Calu3 (cell line): ENCODE data around the gene TBC1D23. TPM values are rescaled to one million over a fixed set of nuclear protein-coding genes. Genes with fewer than 3 reads are reported as not detected.

Source experiments
- BruUV-seq: library from RNA; stranded (reverse); fragments of 400-500 nt; replicated peaks from 2 replicates; lab custom pipeline; 2021; lab: Mats Ljungman, UMichigan
- CTCF ChIA-PET: fragments of 300-600 bp; sonication (Branson Sonifier 250); formaldehyde crosslinking; loops from one replicate; lab custom pipeline; 2022; ENCODE audit warnings: antibody characterized with exemption; lab: Charles Lee
- DNase-seq: peaks from one replicate; pipeline ENCODE4 v3.0.0; 2022
- H3K27ac Mint-ChIP-seq: one replicate; pipeline ENCODE4 v1.8.0; 2022; ENCODE audit warnings: mixed read lengths; ENCODE audit not compliant: unreplicated experiment
- H3K27me3 Mint-ChIP-seq: one replicate; pipeline ENCODE4 v1.8.0; 2022; ENCODE audit warnings: mixed read lengths; ENCODE audit not compliant: unreplicated experiment
- H3K36me3 Mint-ChIP-seq: one replicate; pipeline ENCODE4 v1.8.0; 2022; ENCODE audit warnings: mild to moderate bottlenecking, moderate library complexity, mixed read lengths; ENCODE audit not compliant: insufficient read depth, unreplicated experiment
- H3K4me1 Mint-ChIP-seq: one replicate; pipeline ENCODE4 v1.8.0; 2022; ENCODE audit warnings: mild to moderate bottlenecking, low read depth, mixed read lengths; ENCODE audit not compliant: unreplicated experiment
- H3K4me3 Mint-ChIP-seq: one replicate; pipeline ENCODE4 v1.8.0; 2022; ENCODE audit warnings: mild to moderate bottlenecking, low read depth, moderate library complexity, mixed read lengths; ENCODE audit not compliant: unreplicated experiment
- H3K9me3 Mint-ChIP-seq: one replicate; pipeline ENCODE4 v1.8.0; 2022; ENCODE audit warnings: low read depth, mixed read lengths; ENCODE audit not compliant: unreplicated experiment
- intact Hi-C: fragments of 100-400 bp; cut with micrococcal nuclease; formaldehyde crosslinking; loops from one replicate; pipeline ENCODE4 v1.10.0; 2022; ENCODE audit not compliant: unreplicated experiment
- total RNA-seq: library from RNA; stranded (reverse); gene quantifications from 2 replicates; pipeline ENCODE4 v1.2.3, GENCODE V29; 2022
- TF ChIP-seq, protein P1 (sequence below): fragments of 200-600 bp; IDR thresholded peaks from one replicate; pipeline ENCODE4 v1.8.0; 2022; ENCODE audit warnings: antibody characterized with exemption; ENCODE audit not compliant: unreplicated experiment

TBC1D23 gene
- total RNA-seq, 1 experiment from 2014 or later = 26.1 TPM

DNA sequence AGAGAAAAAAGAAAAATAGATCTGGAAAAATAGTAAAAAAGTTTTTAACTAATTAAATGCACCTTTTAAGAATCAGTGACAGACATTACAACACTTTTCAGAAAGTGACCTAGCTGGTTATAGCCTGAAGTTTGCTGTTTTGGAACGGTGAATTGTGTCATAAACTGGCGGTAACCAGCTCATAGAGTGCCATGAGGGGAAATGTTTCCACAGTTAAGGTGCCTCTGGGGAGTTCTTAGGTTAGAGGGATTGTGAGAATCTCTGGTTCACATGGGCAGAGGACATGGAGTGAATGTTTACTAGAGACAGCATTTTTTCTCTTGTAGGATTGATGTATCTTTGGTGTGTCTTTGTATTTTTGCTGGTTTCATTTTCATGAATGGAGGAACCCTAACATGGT is 2.8 kb downstream of the TBC1D23 start:
- Mint-ChIP-seq H3K9me3 (no peaks in the 10 kb centered on the region), H3K4me3 (no peak overlapping the region), H3K27ac (no peak overlapping the region), H3K4me1 (peaks cover 33% of the 10 kb centered on the region), H3K27me3 (no peaks in the 10 kb centered on the region), H3K36me3 (peaks cover 15% of the 10 kb centered on the region)
- BruUV-seq = no TSS peak
- intact Hi-C loops = no loop called here
- TF ChIP-seq, protein P1, sequence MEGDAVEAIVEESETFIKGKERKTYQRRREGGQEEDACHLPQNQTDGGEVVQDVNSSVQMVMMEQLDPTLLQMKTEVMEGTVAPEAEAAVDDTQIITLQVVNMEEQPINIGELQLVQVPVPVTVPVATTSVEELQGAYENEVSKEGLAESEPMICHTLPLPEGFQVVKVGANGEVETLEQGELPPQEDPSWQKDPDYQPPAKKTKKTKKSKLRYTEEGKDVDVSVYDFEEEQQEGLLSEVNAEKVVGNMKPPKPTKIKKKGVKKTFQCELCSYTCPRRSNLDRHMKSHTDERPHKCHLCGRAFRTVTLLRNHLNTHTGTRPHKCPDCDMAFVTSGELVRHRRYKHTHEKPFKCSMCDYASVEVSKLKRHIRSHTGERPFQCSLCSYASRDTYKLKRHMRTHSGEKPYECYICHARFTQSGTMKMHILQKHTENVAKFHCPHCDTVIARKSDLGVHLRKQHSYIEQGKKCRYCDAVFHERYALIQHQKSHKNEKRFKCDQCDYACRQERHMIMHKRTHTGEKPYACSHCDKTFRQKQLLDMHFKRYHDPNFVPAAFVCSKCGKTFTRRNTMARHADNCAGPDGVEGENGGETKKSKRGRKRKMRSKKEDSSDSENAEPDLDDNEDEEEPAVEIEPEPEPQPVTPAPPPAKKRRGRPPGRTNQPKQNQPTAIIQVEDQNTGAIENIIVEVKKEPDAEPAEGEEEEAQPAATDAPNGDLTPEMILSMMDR = no peak
- CTCF ChIA-PET = interaction anchor here (1.2 kb wide), 1 partner anchor 151 kb away, joined by 8 read pairs; no protein-coding TSS in a partner anchor
- DNase-seq = no peak

DNA sequence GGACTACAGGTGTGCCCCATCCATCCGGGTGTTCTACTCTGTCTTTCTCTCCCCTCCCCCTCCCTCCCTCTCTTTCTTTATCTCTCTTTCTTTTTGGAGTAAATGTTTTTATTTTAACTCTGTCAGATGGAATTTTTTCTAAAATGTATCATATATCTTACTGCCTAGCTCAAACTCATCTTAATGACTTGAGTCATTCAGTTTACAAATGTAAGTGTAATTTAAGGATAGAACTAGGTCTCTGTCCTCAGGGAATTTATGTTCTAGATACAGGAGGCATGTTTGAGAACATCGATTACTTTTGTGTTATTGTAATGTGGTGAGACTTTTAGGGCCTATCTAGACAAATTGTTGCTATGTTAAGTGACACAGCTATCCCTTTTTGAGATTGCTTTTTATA is 3.5 kb downstream of the TBC1D23 start:
- TF ChIP-seq, protein P1 = no peak
- Mint-ChIP-seq H3K9me3 (no peaks in the 10 kb centered on the region), H3K4me1 (peaks cover 33% of the 10 kb centered on the region), H3K27ac (no peak overlapping the region), H3K36me3 (peaks cover 15% of the 10 kb centered on the region), H3K27me3 (no peaks in the 10 kb centered on the region), H3K4me3 (no peak overlapping the region)
- no peak for DNase-seq
- CTCF ChIA-PET = no interaction called here
- intact Hi-C loops = no loop called here
- no TSS peak for BruUV-seq

DNA sequence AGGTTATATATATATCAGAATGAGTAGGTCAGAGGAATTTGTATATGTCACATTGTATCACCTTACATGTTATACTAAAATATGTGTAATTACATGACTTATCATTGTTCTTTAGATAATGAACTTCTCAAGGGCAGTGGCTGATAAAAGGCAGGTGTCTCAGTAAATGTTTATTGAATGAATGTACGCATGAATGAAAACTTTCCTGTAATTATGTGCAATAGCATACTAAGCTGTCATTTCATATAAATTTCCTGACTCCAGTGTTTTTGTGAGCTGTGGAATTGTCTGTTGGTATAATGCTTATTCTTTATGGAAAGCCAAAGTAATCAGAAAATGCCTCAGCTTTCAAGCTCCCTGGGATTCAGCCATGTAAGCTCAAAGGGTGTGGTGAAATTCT is 4.2 kb downstream of the TBC1D23 start:
- H3K36me3 Mint-ChIP-seq = peaks cover 15% of the 10 kb centered on the region
- no peaks in the 10 kb centered on the region for H3K9me3 Mint-ChIP-seq
- peaks cover 35% of the 10 kb centered on the region for H3K4me1 Mint-ChIP-seq
- CTCF ChIA-PET = no interaction called here
- H3K4me3 Mint-ChIP-seq = no peak overlapping the region
- H3K27ac Mint-ChIP-seq = no peak overlapping the region
- DNase-seq = no peak
- TF ChIP-seq, protein P1 = no peak
- BruUV-seq = no TSS peak
- intact Hi-C loops = no loop called here
- no peaks in the 10 kb centered on the region for H3K27me3 Mint-ChIP-seq

DNA sequence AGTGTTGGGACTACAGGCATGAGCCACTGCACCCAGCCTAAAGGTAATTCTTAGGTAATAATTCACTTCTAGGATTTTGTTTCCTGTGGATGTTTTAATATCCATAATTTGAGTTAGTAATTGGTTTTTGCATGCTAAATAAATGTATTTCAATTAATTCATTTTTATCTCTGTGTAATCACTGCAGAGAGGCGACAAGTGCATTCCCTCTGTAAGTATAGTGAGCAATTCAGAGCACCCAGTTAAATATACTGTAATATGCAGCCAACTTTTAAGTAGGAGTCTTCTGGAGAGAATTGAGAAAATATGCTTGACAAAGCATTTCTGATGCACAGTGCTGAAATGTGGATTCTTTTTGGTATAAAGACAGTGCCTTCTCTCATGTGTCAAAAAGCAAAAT is 5.7 kb downstream of the TBC1D23 start:
- Mint-ChIP-seq H3K9me3 (no peaks in the 10 kb centered on the region), H3K4me3 (no peak overlapping the region), H3K36me3 (peaks cover 2% of the 10 kb centered on the region), H3K4me1 (peaks cover 41% of the 10 kb centered on the region), H3K27ac (no peak overlapping the region), H3K27me3 (no peaks in the 10 kb centered on the region)
- no peak for DNase-seq
- TF ChIP-seq, protein P1 = no peak
- CTCF ChIA-PET = no interaction called here
- no TSS peak for BruUV-seq
- intact Hi-C loops = no loop called here
